Uterus (tissue), 4 donors: ENCODE measurements around the gene ISX. TPM values are rescaled to one million over a fixed set of nuclear protein-coding genes. Genes with fewer than 3 reads are reported as not detected.

Source experiments
- DNase-seq, 2 donors: peaks; one replicate each; pipeline ENCODE4 v3.0.0-alpha.2; 2019 to 2020
- H3K27ac ChIP-seq, 2 donors: fragments of 200-600 bp; sonication (generic); 1 replicate in 1 of 2; 2 replicates in 1 of 2; pipeline ENCODE4 v1.5.1; 2016 to 2018
- H3K27me3 ChIP-seq, 2 donors: fragments of 200-600 bp; sonication (generic); one replicate each; pipeline ENCODE4 v1.5.1; 2018 to 2019; ENCODE audit warnings: control low read depth in 1 of 2
- H3K36me3 ChIP-seq, 2 donors: fragments of 200-600 bp; sonication (generic); one replicate each; pipeline ENCODE4 v1.5.1; 2019; ENCODE audit warnings: control low read depth in 1 of 2
- H3K4me1 ChIP-seq, 2 donors: fragments of 200-600 bp; sonication (generic); one replicate each; pipeline ENCODE4 v1.5.1; 2018 to 2019; ENCODE audit warnings: control low read depth in 1 of 2
- H3K4me3 ChIP-seq, 2 donors: fragments of 200-600 bp; sonication (generic); 1 replicate in 1 of 2; 2 replicates in 1 of 2; pipeline ENCODE4 v1.5.1; 2018 to 2019; ENCODE audit warnings: mild to moderate bottlenecking in 1 of 2
- H3K9me3 ChIP-seq, 2 donors: fragments of 200-600 bp; sonication (generic); one replicate each; pipeline ENCODE4 v1.5.1; 2019; ENCODE audit warnings: control low read depth in 1 of 2
- CTCF ChIP-seq, 4 experiments: fragments of 200-600 bp in 2 of 4; fragments of 450-650 bp in 2 of 4; sonication (generic) in 2 of 4; IDR thresholded peaks; one replicate each; pipeline ENCODE4 v1.5.1; 2016 to 2019; ENCODE audit warnings: antibody characterized with exemption in 4 of 4, mild to moderate bottlenecking in 2 of 4, moderate library complexity in 1 of 4
- POLR2A ChIP-seq, 2 donors: fragments of 450-650 bp; IDR thresholded peaks; one replicate each; pipeline ENCODE4 v1.6.1; 2016; ENCODE audit warnings: antibody characterized with exemption in 2 of 2, mild to moderate bottlenecking in 1 of 2, moderate library complexity in 1 of 2
- intact Hi-C: fragments of 100-400 bp; cut with DNase I; formaldehyde crosslinking; loops from one replicate; pipeline ENCODE4 v1.15.1; 2023; ENCODE audit warnings: low total_unique reads
- total RNA-seq, 4 donors: library from RNA; depleted of rRNA in 3 of 4; stranded (reverse); fragments of >200 nt in 3 of 4; gene quantifications; one replicate each; pipeline versions ENCODE4 v1.1.0 to v1.2.4, GENCODE V29; 2014 to 2023
- donor health status: DM: yes; HTN: yes; CAD: no.

ISX gene
- total RNA-seq, 4 donors from 2014 or later = under 0.01 TPM; not detected in 3

DNA sequence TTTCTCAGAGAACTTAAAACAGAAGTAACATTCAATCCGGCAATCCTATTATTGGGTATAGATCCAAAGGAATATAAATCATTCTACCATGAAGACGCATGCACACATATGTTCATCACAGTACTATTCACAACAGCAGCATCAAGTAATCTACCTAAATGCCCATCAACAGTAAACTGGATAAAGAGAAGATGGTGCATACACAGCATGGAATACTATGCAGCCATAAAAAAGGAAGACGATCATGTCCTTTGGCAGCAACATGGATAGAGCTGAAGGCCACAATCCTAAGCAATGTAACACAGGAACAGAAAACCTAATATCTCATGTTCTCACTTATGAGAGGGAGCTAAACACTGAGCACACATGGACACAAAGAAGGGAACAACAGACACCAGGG, 6.3 kb upstream of the ISX start:
- H3K27ac ChIP-seq = no peak overlapping the region
- no peak overlapping the region for H3K4me3 ChIP-seq
- no peaks in the 10 kb centered on the region for H3K4me1 ChIP-seq
- no peaks in the 10 kb centered on the region for H3K27me3 ChIP-seq
- TF ChIP-seq POLR2A (IDR thresholded peaks at IDR 0.05) = no peak
- no peak for TF ChIP-seq CTCF (IDR thresholded peaks at IDR 0.05)
- H3K9me3 ChIP-seq = no peaks in the 10 kb centered on the region
- H3K36me3 ChIP-seq = no peaks in the 10 kb centered on the region
- no peak for DNase-seq
- intact Hi-C loops = no loop called here

DNA sequence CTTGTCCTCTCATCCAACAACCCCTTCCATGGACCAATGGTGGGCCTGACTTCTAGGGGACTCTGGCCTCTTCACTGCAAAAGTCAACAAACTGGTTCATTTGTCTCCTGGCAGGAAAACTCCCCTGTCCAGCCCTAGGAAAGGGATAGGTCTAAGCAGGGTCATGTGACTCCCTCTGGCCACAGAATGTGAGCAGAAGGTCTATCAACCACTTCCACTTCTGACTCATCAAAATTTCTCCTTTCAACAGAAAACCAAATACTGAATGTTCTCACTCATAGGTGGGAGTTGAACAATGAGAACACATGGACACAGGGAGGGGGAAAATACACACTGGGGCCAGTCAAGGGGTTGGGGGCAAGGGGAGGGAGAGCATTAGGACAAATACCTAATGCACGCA, 1.3 kb upstream of the ISX start:
- Histone ChIP-seq H3K36me3 (no peaks in the 10 kb centered on the region), H3K4me1 (no peaks in the 10 kb centered on the region), H3K4me3 (no peak overlapping the region), H3K27me3 (no peaks in the 10 kb centered on the region), H3K9me3 (no peaks in the 10 kb centered on the region), H3K27ac (no peak overlapping the region)
- no peak for TF ChIP-seq CTCF (IDR thresholded peaks at IDR 0.05)
- no peak for TF ChIP-seq POLR2A (IDR thresholded peaks at IDR 0.05)
- intact Hi-C loops = no loop called here
- DNase-seq = no peak

- H3K27me3 ChIP-seq = no peaks in the 10 kb centered on the region
- DNase-seq = no peak
These were observed 775 bp upstream of the ISX start for GRCh38 chr22:35065183-35065582.

DNA sequence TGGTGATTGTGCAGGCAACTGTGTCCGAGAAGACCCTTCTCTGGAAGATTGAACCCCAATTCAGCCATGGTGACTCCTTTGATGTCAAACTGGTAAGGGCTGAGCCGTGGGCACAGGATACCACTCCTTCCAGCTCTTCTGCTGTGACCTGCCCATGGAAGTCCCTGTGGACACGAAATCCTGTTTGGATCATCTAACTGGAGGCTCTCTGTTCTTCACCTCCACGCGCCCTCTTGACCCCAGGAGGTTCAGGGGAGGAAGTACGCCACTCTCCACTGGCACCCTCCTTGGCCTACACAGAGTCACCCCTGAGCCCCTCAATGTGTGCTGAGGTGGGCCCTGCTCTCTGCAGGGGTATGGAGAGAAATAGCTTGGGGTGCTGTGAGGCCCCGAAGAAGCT, 810 bp downstream of the ISX start:
- Histone ChIP-seq H3K27ac (no peak overlapping the region), H3K4me1 (no peaks in the 10 kb centered on the region), H3K4me3 (no peak overlapping the region), H3K9me3 (no peaks in the 10 kb centered on the region), H3K36me3 (no peaks in the 10 kb centered on the region), H3K27me3 (no peaks in the 10 kb centered on the region)
- DNase-seq = no peak
- no peak for TF ChIP-seq CTCF (IDR thresholded peaks at IDR 0.05)
- TF ChIP-seq POLR2A (IDR thresholded peaks at IDR 0.05) = no peak
- intact Hi-C loops = no loop called here

More at GRCh38 chr22:35065183-35065582, 775 bp upstream of the ISX start:
- Histone ChIP-seq H3K27ac (no peak overlapping the region), H3K9me3 (no peaks in the 10 kb centered on the region), H3K4me1 (no peaks in the 10 kb centered on the region), H3K4me3 (no peak overlapping the region), H3K36me3 (no peaks in the 10 kb centered on the region)
- intact Hi-C loops = no loop called here
- TF ChIP-seq POLR2A (IDR thresholded peaks at IDR 0.05) (no peak), CTCF (IDR thresholded peaks at IDR 0.05) (no peak)

DNA sequence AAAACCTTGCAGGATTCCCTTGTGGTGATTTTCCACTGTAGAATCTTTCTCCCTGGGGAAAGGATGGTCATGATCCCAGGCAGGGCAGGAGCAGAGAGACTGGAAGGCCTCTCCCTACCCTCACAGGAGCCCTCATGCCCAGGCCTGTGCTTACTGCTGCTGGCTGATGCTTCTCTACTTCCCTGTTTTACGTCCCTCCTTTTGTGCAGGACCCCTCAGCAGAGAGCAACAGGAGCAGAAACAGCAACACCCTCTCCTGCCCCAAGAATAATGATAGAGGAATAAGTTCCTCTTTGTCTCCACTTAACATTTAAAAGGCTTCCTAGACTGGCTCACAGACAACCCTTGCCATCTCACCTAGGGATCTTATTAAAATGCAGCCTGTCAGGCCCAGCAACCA, 3.6 kb downstream of the ISX start:
- H3K27ac ChIP-seq = no peak overlapping the region
- TF ChIP-seq CTCF (IDR thresholded peaks at IDR 0.05) = no peak
- no peak for TF ChIP-seq POLR2A (IDR thresholded peaks at IDR 0.05)
- no peak overlapping the region for H3K4me3 ChIP-seq
- H3K4me1 ChIP-seq = no peaks in the 10 kb centered on the region
- intact Hi-C loops = no loop called here
- DNase-seq = no peak
- no peaks in the 10 kb centered on the region for H3K27me3 ChIP-seq
- H3K36me3 ChIP-seq = no peaks in the 10 kb centered on the region
- H3K9me3 ChIP-seq = no peaks in the 10 kb centered on the region
